IMR-90 (cell line): ENCODE data around the gene CYSTM1. TPM values are rescaled to one million over a fixed set of nuclear protein-coding genes. Genes with fewer than 3 reads are reported as not detected.

Experiments
- ATAC-seq: fragments of 200-7000 bp; cut with Tn5 transposase; 2 replicates; pipeline ENCODE4 v1.9.1; 2020; ENCODE audit warnings: low read depth, mild to moderate bottlenecking, moderate library complexity
- BruUV-seq: library from RNA; stranded (reverse); fragments of 400-500 nt; replicated peaks from 2 replicates; lab custom pipeline; 2021; lab: Mats Ljungman, UMichigan
- CTCF ChIA-PET: fragments of 300-600 bp; formaldehyde crosslinking; extraction: SDS; loops from one replicate; lab custom pipeline; 2021; ENCODE audit warnings: antibody characterized with exemption; lab: Yijun Ruan, JAX
- POLR2A ChIA-PET: fragments of 300-600 bp; sonication (Branson Sonifier 250); formaldehyde crosslinking; loops from one replicate; lab custom pipeline; 2022; ENCODE audit warnings: antibody characterized with exemption; ENCODE audit not compliant: unreplicated experiment; lab: Charles Lee
- DNase-seq: peaks from one replicate; pipeline ENCODE4 v3.0.0; 2013
- H2AFZ ChIP-seq: replicated peaks from 2 replicates; pipeline ENCODE3; 2013; ENCODE audit warnings: low read length, mild to moderate bottlenecking; ENCODE audit not compliant: poor library complexity
- H2AK5ac ChIP-seq: 2 replicates; pipeline ENCODE4 v1.6.1; 2013; ENCODE audit warnings: low read depth, low read length, inconsistent platforms
- H2AK9ac ChIP-seq: replicated peaks from 2 replicates; pipeline ENCODE3; 2013; ENCODE audit warnings: mild to moderate bottlenecking, low read depth, low read length, moderate library complexity; ENCODE audit not compliant: poor library complexity
- H2BK120ac ChIP-seq: 2 replicates; pipeline ENCODE4 v1.6.1; 2013; ENCODE audit warnings: low read depth, low read length, inconsistent platforms
- H2BK15ac ChIP-seq: 3 replicates; pipeline ENCODE4 v1.6.1; 2013; ENCODE audit warnings: low read depth, low read length, inconsistent platforms
- H2BK20ac ChIP-seq: 2 replicates; pipeline ENCODE4 v1.6.1; 2013; ENCODE audit warnings: low read depth, mild to moderate bottlenecking, inconsistent platforms, low read length, moderate library complexity
- H2BK5ac ChIP-seq: 2 replicates; pipeline ENCODE4 v1.6.1; 2013; ENCODE audit warnings: mild to moderate bottlenecking, low read depth, low read length, inconsistent platforms; ENCODE audit not compliant: poor library complexity, severe bottlenecking
- H3K14ac ChIP-seq: replicated peaks from 2 replicates; pipeline ENCODE4 v1.6.1; 2013; ENCODE audit warnings: low read depth, low read length, inconsistent platforms
- H3K18ac ChIP-seq: 2 replicates; pipeline ENCODE4 v1.6.1; 2013; ENCODE audit warnings: low read depth, low read length, control low read depth
- H3K23ac ChIP-seq: 2 replicates; pipeline ENCODE4 v1.6.1; 2013; ENCODE audit warnings: low read depth, low read length, inconsistent platforms
- H3K27ac ChIP-seq: 2 replicates; pipeline ENCODE4 v1.5.1; 2013; ENCODE audit warnings: mild to moderate bottlenecking, control low read depth, low read length; ENCODE audit not compliant: insufficient read depth
- H3K27me3 ChIP-seq: 2 replicates; pipeline ENCODE4 v1.6.1; 2013; ENCODE audit warnings: low read length; ENCODE audit not compliant: control insufficient read depth, insufficient read depth
- H3K36me3 ChIP-seq: 2 replicates; pipeline ENCODE4 v1.6.1; 2013; ENCODE audit warnings: low read length, mixed read lengths; ENCODE audit not compliant: control insufficient read depth, insufficient read depth
- H3K4ac ChIP-seq: 2 replicates; pipeline ENCODE4 v1.6.1; 2013; ENCODE audit warnings: low read depth, low read length, inconsistent platforms
- H3K4me1 ChIP-seq: 2 replicates; pipeline ENCODE4 v1.6.1; 2013; ENCODE audit warnings: low read length, mixed read lengths; ENCODE audit not compliant: control insufficient read depth, insufficient read depth
- H3K4me2 ChIP-seq: 2 replicates; pipeline ENCODE4 v1.6.1; 2013; ENCODE audit warnings: low read depth, mild to moderate bottlenecking, control low read depth, low read length, moderate library complexity
- H3K4me3 ChIP-seq: 2 replicates; pipeline ENCODE4 v1.5.1; 2013; ENCODE audit warnings: low read depth, mild to moderate bottlenecking, control low read depth, low read length, moderate library complexity; ENCODE audit not compliant: insufficient read depth
- H3K56ac ChIP-seq: 2 replicates; pipeline ENCODE4 v1.6.1; 2013; ENCODE audit warnings: low read length, inconsistent platforms; ENCODE audit not compliant: insufficient read depth; ENCODE audit errors: extremely low read depth
- H3K79me1 ChIP-seq, 2 experiments: 2 replicates each; pipeline ENCODE4 v1.6.1; 2013; ENCODE audit warnings: low read length in 2 of 2, inconsistent platforms in 1 of 2, low read depth in 1 of 2
- H3K9ac ChIP-seq: 2 replicates; pipeline ENCODE4 v1.6.1; 2013; ENCODE audit warnings: low read depth, low read length, control low read depth
- H3K9me1 ChIP-seq: 2 replicates; pipeline ENCODE4 v1.6.1; 2013; ENCODE audit warnings: low read length, inconsistent platforms; ENCODE audit not compliant: insufficient read depth
- H3K9me3 ChIP-seq: 2 replicates; pipeline ENCODE4 v1.6.1; 2013; ENCODE audit warnings: low read length; ENCODE audit not compliant: control insufficient read depth, insufficient read depth
- H4K20me1 ChIP-seq: 2 replicates; pipeline ENCODE4 v1.6.1; 2013; ENCODE audit warnings: low read length, inconsistent platforms; ENCODE audit not compliant: insufficient read depth
- H4K5ac ChIP-seq: 2 replicates; pipeline ENCODE4 v1.6.1; 2013; ENCODE audit warnings: mild to moderate bottlenecking, low read depth, low read length, control low read depth
- H4K8ac ChIP-seq, 2 experiments: 2 replicates each; pipeline ENCODE4 v1.6.1; 2013; ENCODE audit warnings: low read depth in 2 of 2, low read length in 2 of 2, control low read depth in 1 of 2, inconsistent platforms in 1 of 2
- H4K91ac ChIP-seq: 2 replicates; pipeline ENCODE4 v1.6.1; 2013; ENCODE audit warnings: low read depth, low read length, inconsistent platforms; ENCODE audit not compliant: insufficient read depth
- CHD1 ChIP-seq: IDR thresholded peaks from 2 replicates; pipeline ENCODE4 v1.6.1; 2012; ENCODE audit warnings: low read depth, low read length, improper control_type of control experiment
- MAFK ChIP-seq: IDR thresholded peaks from 2 replicates; pipeline ENCODE4 v1.6.1; 2012; ENCODE audit warnings: low read depth, low read length, improper control_type of control experiment
- MAZ ChIP-seq: IDR thresholded peaks from 2 replicates; pipeline ENCODE4 v1.6.1; 2012; ENCODE audit warnings: low read depth, mild to moderate bottlenecking, low read length, improper control_type of control experiment, moderate library complexity, borderline replicate concordance
- NFE2L2 ChIP-seq: fragments of 150-350 bp; IDR thresholded peaks from 2 replicates; pipeline ENCODE4 v1.6.1; 2016; ENCODE audit warnings: low read depth, mild to moderate bottlenecking, low read length
- POLR2A ChIP-seq: IDR thresholded peaks from 2 replicates; pipeline ENCODE4 v1.6.1; 2012; ENCODE audit warnings: mild to moderate bottlenecking, low read depth, low read length
- RCOR1 ChIP-seq: IDR thresholded peaks from 2 replicates; pipeline ENCODE4 v1.6.1; 2012; ENCODE audit warnings: mild to moderate bottlenecking, low read length, improper control_type of control experiment; ENCODE audit not compliant: insufficient replicate concordance
- SMC3 ChIP-seq: fragments of 150-350 bp; IDR thresholded peaks from 2 replicates; pipeline ENCODE4 v1.6.1; 2016; ENCODE audit warnings: low read depth, mild to moderate bottlenecking, antibody characterized with exemption, low read length, moderate library complexity
- WGBS, 2 experiments: methylation state at CpG; one replicate each; pipeline versions ENCODE4 v1.1.5 to v1.1.7; 2013; ENCODE audit warnings: missing lambda C conversion rate in 2 of 2; ENCODE audit not compliant: insufficient read length in 1 of 2; ENCODE audit errors: extremely low coverage in 2 of 2; 5-methylcytosine and 5-hydroxymethylcytosine counted together
- dilution Hi-C: fragments of 300-500 bp; cut with HindIII; formaldehyde crosslinking; loops from one replicate; pipeline ENCODE4 v1.14.3; 2018; ENCODE audit warnings: low sequenced_read_pairs; ENCODE audit not compliant: unreplicated experiment
- in situ Hi-C: fragments of 300-500 bp; cut with MboI; formaldehyde crosslinking; loops from 3 replicates; pipeline ENCODE4 v1.14.3; 2019; ENCODE audit warnings: low sequenced_read_pairs, inconsistent platforms, mixed read lengths
- intact Hi-C: fragments of 100-400 bp; cut with micrococcal nuclease; formaldehyde crosslinking; loops from 2 replicates; pipeline ENCODE4 v1.10.0; 2022
- polyA plus RNA-seq, 3 experiments: library from polyadenylated mRNA; depleted of rRNA; stranded (reverse); fragments of >200 nt; gene quantifications; 2 replicates each; pipeline ENCODE4 v1.2.3, GENCODE V29; 2012; ENCODE audit warnings: low replicate concordance in 1 of 3
- total RNA-seq: library from RNA; depleted of rRNA; stranded (reverse); fragments of >200 nt; gene quantifications from 2 replicates; pipeline ENCODE4 v1.2.3, GENCODE V29; 2012
- TF ChIP-seq, protein P1 (sequence below): fragments of 150-350 bp; IDR thresholded peaks from 2 replicates; pipeline ENCODE4 v1.6.1; 2016; ENCODE audit warnings: low read depth, mild to moderate bottlenecking, low read length, moderate library complexity, borderline replicate concordance
- TF ChIP-seq, protein P2 (sequence below): conservative IDR thresholded peaks from 2 replicates; pipeline ENCODE4 v1.5.1; 2012; ENCODE audit warnings: mild to moderate bottlenecking, low read depth, low read length, improper control_type of control experiment

Gene CYSTM1
- total and polyA plus RNA-seq, 2 of the 4 experiments (the other 2 are of a cell fraction), result 7.3 to 15.0 TPM

- ChIA-PET POLR2A (no interaction called here), CTCF (interaction anchor here (2.0 kb wide), 1 partner anchor 15 kb away, joined by 7 read pairs; no protein-coding TSS in a partner anchor)
- no CpG with 5 or more reads among the region's 4 CpGs for WGBS, 2 experiments
- Histone ChIP-seq H3K9ac (no peak overlapping the region), H2AFZ (no peak overlapping the region), H4K20me1 (peaks cover 13% of the 10 kb centered on the region), H3K9me1 (peaks cover 34% of the 10 kb centered on the region), H3K4ac (no peak overlapping the region), H2BK120ac (no peak overlapping the region), H2AK5ac (no peak overlapping the region), H4K91ac (no peak overlapping the region), H2AK9ac (no peak overlapping the region), H3K9me3 (no peaks in the 10 kb centered on the region), H2BK15ac (no peak overlapping the region), H3K4me2 (no peak overlapping the region), H4K8ac (no peak overlapping the region), H3K18ac (no peak overlapping the region), H2BK20ac (no peak overlapping the region), H3K36me3 (peaks cover 1% of the 10 kb centered on the region; the same call in 1 of the 2 replicates), H3K23ac (no peak overlapping the region), H2BK5ac (no peak overlapping the region), H3K56ac (no peak overlapping the region), H3K79me1 (peaks cover 47 to 80% of the 10 kb centered on the region in 2 experiments), H3K4me3 (no peak overlapping the region), H3K27me3 (no peaks in the 10 kb centered on the region), H3K4me1 (peaks cover 16% of the 10 kb centered on the region), H3K27ac (no peak overlapping the region), H3K14ac (no peak overlapping the region), H4K5ac (no peak overlapping the region)
- BruUV-seq, result no TSS peak
- dilution Hi-C loops (no loop called here), intact Hi-C loops (no loop called here), in situ Hi-C loops (no loop called here)
- TF ChIP-seq, protein P1, sequence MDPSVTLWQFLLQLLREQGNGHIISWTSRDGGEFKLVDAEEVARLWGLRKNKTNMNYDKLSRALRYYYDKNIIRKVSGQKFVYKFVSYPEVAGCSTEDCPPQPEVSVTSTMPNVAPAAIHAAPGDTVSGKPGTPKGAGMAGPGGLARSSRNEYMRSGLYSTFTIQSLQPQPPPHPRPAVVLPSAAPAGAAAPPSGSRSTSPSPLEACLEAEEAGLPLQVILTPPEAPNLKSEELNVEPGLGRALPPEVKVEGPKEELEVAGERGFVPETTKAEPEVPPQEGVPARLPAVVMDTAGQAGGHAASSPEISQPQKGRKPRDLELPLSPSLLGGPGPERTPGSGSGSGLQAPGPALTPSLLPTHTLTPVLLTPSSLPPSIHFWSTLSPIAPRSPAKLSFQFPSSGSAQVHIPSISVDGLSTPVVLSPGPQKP, result no peak
- TF ChIP-seq NFE2L2, result no peak
- TF ChIP-seq MAZ, result no peak
- TF ChIP-seq, protein P2, sequence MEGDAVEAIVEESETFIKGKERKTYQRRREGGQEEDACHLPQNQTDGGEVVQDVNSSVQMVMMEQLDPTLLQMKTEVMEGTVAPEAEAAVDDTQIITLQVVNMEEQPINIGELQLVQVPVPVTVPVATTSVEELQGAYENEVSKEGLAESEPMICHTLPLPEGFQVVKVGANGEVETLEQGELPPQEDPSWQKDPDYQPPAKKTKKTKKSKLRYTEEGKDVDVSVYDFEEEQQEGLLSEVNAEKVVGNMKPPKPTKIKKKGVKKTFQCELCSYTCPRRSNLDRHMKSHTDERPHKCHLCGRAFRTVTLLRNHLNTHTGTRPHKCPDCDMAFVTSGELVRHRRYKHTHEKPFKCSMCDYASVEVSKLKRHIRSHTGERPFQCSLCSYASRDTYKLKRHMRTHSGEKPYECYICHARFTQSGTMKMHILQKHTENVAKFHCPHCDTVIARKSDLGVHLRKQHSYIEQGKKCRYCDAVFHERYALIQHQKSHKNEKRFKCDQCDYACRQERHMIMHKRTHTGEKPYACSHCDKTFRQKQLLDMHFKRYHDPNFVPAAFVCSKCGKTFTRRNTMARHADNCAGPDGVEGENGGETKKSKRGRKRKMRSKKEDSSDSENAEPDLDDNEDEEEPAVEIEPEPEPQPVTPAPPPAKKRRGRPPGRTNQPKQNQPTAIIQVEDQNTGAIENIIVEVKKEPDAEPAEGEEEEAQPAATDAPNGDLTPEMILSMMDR, result no peak
- no peak for TF ChIP-seq POLR2A
- TF ChIP-seq MAFK, result no peak
- no peak for TF ChIP-seq SMC3
- no peak for TF ChIP-seq RCOR1
- no peak for TF ChIP-seq CHD1
- no peak for ATAC-seq
- no peak for DNase-seq
Measured at GRCh38 chr5:140258873-140259272, 83.9 kb downstream of the CYSTM1 start.
